Activated CD8-positive, alpha-beta memory T cell treated with anti-CD3 and anti-CD28 coated beads for 4 hours (primary cell): ENCODE measurements around the gene AK9.

Source experiments
- DNase-seq, 2 donors: peaks; one replicate each; pipeline ENCODE4 v3.0.0-alpha.2; 2020; ENCODE audit warnings: low read depth in 2 of 2

AK9 gene

GRCh38 chr6:109456710-109457561, 234.1 kb downstream of the AK9 start:
- no peak for DNase-seq

DNA sequence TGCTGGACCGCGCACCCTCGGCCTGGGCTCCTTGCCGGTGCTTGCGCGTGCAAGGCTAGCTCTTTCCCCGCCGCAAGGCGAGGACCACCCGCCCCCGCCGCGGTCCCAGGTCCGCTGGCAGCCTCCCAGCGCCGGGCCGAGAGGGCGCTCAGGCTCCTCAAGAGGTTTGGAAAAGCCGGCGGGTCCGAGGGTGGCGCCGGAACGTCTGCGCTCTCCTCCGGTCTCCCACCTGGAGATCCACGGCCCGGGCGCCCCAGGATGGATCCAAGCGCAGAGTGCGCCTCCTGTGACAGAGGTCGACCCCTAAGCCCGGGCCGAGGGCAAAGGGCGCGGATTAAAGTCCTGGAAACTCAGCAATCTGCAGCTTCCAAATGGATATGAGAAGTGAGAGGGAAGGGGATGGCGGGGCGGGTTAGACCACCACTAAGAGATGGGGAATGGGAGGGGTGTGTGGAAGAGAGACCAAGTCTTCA, 234.9 kb downstream of the AK9 start:
- no peak for DNase-seq

- peak; percentile 38 to 39 for DNase-seq
Measured at GRCh38 chr6:109455437-109456110, 235.4 kb downstream of the AK9 start, which contains the start of gene MICAL1. Gene MICAL1 (minus strand): TSS chr6:109455772. CDS start chr6:109454196, 1,576 bp downstream.

DNA sequence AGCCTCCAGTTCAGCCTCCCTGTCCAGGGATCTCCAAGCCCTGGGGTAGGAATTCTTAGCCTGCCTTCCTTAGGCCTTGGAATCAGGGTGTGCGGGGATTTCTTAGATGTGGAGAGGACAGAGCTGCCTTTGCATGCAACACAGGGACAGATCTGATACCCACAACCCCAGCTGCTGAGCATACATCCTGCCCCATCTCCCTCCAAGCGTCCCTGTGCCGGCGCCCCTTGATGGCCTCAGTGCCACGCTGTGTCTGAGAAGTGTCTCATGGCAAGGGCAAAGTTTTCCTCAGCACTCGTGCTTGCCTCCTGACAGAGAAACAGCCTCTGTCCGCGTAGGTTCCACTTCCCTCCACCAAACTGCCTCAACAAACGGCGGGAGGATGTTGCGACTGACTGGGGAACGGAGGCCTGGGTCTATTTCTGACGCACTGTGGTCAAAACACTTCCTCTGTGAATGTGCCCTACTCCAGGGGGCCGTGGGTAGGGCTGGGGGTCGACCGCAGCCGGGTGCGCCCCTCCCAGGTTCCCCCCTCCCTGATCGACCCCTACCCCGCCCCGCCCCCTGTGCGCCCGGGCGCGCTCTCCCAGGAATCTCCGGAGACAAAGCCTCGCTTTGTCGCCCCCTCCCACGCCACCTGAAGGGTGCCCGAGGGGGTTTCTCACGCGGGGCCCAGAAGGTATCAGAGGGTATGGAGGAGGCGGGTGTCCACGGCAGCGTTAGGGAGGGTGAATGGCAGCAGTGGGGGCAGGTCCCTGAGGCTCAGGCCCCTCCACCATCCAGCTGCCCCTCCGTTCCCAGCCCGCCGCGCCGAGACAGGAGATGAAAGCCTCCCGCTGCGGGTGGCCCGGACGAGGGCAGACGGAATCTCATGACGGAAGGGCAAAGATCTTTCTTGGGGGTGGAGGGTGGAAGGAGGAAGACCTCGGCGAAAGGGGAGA, 236.2 kb downstream of the AK9 start:
- peak; percentile 42 to 45 for DNase-seq

DNA sequence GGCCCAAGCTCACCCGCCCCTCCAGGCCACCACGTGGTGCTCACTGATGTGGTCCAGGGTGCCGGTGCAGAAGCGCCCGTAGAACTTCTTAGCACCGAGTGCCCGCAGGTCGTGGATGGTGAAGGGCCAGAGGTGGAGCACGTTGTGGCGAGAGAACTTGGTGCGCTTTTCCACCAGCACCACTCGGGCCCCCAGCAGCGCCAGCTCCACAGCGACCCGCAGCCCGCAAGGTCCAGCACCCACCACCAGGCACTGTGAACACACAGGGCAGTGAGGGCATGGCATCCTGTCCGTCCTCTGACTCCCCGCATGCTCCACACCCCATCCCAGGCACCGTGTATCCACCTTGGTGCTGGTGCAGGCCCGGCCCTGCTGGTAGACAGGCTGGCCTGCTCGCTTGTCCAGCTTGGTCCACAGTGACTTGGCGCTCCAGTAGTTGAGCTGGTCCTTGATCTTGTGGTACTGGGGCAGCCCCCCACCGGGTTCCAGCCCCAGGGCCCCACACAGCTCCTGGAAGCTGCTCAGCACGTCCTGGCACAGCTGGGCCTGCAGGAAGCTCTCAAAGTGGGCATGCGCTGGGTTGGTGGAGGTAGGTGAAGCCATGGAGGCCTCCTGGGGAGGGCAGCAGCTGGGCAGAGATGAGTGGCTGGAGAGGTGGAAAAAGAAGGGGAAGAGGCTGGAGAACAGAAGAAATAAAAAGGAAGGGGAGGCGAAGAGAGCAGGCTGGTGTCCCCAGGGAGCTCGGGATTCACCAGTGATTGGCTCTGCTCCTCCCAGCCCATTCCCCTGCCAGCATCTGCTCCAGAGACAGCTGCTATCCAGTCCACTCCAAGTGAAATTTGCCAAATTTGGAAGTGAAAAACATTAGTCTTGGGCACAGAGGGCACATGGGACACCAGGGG, 237.2 kb downstream of the AK9 start:
- DNase-seq: no peak

GRCh38 chr6:109453156-109453555, 237.8 kb downstream of the AK9 start:
- DNase-seq: no peak

DNA sequence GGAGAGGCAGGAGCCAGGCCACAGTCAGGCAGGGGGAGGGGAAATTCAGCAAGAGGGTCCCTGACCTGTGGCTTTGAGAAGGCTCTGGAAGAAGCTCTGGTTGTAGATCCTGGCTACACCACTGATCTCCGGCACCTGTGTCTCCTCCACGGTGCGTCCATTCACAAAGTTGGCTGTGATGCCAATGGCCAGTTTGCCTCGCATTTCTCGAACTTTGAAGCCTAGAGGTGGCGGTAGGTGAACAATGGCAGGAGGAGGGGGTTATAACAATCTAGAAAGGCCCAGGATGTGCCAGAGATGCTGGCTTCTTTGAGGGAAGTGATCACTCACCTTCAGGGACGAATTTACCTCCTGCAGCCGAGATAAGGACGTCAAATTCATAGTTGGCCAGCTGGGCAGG, 238.8 kb downstream of the AK9 start:
- DNase-seq: no peak

- no peak for DNase-seq
Measured at GRCh38 chr6:109451376-109451775, 239.6 kb downstream of the AK9 start.

GRCh38 chr6:109450801-109451200, 240.2 kb downstream of the AK9 start:
- DNase-seq: no peak

DNA sequence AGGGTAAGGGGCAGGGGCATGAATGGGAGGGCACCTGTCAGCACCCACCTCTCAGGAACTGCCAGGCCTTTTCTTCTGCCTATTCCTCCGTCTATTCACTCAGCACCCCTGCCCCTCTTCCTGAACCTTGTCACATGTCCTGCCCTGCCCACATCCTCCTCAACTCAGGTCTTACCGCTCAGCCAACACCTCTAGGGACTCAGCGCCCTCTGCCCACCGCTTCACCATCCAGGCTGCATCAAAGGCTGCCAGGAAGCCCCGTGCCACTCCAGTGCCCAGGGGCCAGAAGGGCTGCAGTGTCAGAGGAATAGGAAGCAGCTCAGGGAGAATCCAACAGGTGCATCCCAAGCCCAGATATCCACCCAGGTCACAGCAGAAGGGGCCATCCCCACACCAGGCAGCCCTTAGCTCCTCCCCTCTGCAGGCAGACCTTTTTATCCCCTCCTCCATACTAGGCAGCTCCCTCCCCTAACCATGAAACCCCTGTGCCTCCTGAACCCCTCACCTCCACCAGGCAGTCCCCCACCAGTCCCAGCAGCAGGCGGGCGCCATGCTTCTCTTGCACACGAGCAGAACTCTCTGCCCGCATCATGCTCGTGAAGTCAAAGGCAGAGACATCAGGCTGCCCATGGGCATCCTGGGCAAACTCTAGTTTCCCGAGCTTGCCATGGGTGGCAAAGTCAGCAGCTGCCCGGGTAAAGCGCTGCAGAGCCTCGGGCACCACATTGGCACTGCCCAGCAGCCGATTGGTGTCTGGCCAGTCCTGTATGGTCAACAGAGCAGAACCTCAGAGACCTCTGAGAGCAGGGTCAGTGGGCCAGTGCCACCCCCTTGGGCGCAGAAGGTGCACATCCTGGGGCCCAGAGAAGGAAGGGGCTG, 241.0 kb downstream of the AK9 start:
- no peak for DNase-seq

DNA sequence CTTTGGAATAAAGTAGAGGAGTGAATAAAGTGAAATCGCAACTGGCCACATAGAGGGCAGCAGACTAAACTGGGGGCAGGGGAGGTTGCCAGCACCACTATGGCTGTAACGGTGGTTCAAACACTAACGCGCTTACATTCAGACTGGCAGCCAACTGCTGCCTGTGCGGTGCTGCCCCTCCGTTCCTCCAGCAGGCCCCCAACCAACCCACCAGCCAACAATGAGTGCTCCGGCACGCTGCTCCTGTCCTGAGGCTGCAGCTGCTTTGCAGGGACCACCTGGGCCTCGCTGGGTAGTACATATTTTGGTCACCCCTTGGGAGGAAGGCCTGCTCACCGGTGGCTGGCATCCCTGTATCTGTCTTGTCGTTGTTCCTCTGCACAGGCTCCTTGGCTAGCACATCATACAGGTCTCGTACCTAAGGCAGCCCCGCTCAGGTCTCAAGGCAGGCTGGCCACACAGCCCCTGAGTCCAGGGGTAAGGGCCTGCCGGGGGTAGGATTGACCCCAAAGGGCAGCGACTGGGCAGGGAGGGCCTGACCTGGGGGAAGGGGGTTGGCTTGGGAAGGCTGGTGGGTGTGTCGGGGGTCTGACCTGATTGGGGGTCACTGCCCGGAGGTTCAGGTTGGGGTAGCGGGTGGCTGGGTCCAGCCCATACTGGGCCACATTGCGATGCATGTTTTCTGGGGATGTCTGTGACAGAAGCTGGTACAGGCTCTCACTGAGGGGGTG, 241.8 kb downstream of the AK9 start:
- no peak for DNase-seq

- DNase-seq: no peak
Measured at GRCh38 chr6:109448615-109449014, 242.4 kb downstream of the AK9 start.

DNA sequence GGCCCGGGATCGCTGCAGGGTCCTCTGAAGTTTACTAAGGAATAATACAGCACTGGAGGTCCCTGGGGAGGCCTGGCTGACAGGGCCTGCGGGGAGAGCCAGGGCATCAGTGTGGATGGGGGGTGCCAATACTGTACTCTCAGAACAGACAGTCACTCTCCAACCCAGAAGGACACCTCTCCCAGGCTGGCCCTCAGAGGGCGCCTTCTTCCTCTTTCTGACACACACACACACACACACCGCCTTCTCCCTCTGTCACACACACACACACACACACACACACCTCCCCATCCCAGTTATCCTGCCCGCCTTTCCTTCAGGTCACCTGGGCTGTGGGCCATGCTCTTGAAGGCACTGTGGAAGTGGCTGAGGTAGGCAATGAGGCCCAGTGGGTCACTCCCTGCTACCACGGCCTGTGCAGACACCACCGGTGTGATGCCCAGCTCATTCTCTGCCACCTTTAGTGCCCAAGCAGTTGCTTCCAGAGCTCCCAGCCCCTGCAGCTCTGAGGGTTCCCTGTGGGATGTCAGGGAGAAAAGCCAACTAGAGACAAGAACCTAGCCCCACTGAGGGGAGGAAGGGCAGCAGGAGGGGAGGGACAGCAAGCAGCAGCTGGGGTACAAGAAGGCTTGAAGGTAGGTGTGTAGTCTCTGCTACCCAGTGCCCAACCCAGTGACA, 243.0 kb downstream of the AK9 start:
- no peak for DNase-seq

DNA sequence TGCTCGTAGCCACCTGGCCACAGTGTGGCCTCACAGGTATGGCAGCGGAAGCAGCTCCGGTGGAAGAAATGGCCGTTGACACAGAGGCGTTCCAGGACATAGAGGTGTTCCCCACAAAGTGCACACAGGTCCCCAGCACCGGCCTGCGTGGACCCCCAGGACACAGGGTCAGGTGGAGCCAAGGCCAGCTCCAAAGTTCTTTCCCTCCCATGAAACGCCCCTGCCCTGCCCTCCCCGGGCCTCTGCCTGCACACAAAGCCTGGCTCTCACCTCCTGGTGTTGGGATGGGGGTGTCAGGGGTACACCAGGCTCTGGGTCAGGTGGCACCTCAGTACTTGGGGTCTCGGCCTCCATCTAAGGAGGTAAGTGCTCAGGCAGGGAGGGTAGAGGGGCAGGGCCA, 243.9 kb downstream of the AK9 start:
- DNase-seq: no peak

DNA sequence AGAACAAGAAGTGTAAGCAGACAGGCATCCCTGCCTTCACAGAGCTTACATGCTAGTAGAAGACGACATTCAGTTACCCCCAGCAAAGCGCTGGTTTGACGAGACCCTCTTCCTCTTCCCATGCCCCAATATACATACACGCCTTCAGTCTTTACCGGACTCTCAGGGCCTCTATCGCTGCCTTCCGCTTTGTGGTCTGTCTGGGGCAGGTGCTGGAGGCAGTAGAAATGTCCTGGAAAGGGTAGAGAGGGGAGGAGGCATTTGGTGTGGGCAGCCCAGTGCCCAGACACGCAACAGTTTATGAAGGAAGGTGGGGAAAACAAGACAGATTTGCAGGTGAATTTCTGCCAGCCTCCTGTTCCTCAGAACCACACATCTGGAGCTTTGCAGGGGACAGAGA, 244.5 kb downstream of the AK9 start:
- DNase-seq: no peak

GRCh38 chr6:109446072-109446471, 244.9 kb downstream of the AK9 start:
- no peak for DNase-seq

DNA sequence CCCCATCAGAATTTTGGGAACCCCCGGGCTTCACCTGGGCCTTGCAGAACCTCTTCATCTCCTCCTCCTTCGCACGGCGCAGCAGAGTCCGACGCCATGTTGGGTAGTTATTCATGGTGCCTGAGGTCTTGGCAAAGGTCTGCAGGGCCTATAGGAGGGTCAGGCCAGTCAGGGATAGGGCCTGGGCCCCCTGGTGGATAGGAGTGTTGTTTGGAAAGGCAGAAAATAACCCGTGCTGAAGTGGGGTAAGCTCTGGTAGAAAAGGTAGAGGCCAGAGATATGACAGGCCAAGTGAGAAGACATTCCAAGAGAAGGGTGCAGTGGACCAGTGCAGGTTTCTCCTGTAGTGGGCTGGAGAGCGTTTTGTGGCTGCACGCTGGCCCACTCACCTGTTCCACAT, 245.6 kb downstream of the AK9 start:
- DNase-seq: no peak

- no peak for DNase-seq
Measured at GRCh38 chr6:109443425-109443950, 247.5 kb downstream of the AK9 start.
